ENCODE results near the gene ATRNL1.

ATRNL1 gene

GRCh38 chr10:115662422-115662821, 569.3 kb downstream of the ATRNL1 start:
- no peak overlapping the region for H3K4me3 ChIP-seq (ENCODE audit: low read length)
- no peaks in the 10 kb centered on the region for H3K4me1 ChIP-seq (ENCODE audit: low read length)
- no peak overlapping the region for H3K27ac ChIP-seq (ENCODE audit: low read length)
- no peak overlapping the region for H3K9ac ChIP-seq (ENCODE audit: low read length)
- H3K9me2 ChIP-seq (replicated peaks; ENCODE audit: insufficient read depth, low read length), result no peaks in the 10 kb centered on the region
- H3K79me2 ChIP-seq (ENCODE audit: low read length), result no peaks in the 10 kb centered on the region
- no peak for DNase-seq
- TF ChIP-seq EZH2 (optimal IDR thresholded peaks at IDR 0.05; ENCODE audit: low read depth, low read length), result no peak
- no peaks in the 10 kb centered on the region for H3K9me3 ChIP-seq (replicated peaks; ENCODE audit: insufficient read depth, low read length)
- no peak overlapping the region for H2AFZ ChIP-seq (ENCODE audit: low read length)
- H3F3A ChIP-seq (ENCODE audit: insufficient read depth, low read length), result no peaks in the 10 kb centered on the region
- H3K27me3 ChIP-seq (replicated peaks; ENCODE audit: insufficient read depth, low read length), result no peaks in the 10 kb centered on the region
- no peak overlapping the region for H3K4me2 ChIP-seq (ENCODE audit: low read depth, low read length)
- H4K20me1 ChIP-seq (ENCODE audit: insufficient read depth, low read length), result no peaks in the 10 kb centered on the region
- no peaks in the 10 kb centered on the region for H3K36me3 ChIP-seq (replicated peaks; ENCODE audit: insufficient read depth, low read length)

GRCh38 chr10:115665549-115665948, 572.4 kb downstream of the ATRNL1 start:
- Histone ChIP-seq H3K4me2 (ENCODE audit: low read depth, low read length) (no peak overlapping the region), H4K20me1 (ENCODE audit: insufficient read depth, low read length) (no peaks in the 10 kb centered on the region), H3K9ac (ENCODE audit: low read length) (no peak overlapping the region), H3K9me3 (replicated peaks; ENCODE audit: insufficient read depth, low read length) (no peaks in the 10 kb centered on the region), H3K27me3 (replicated peaks; ENCODE audit: insufficient read depth, low read length) (no peaks in the 10 kb centered on the region), H3K9me2 (replicated peaks; ENCODE audit: insufficient read depth, low read length) (no peaks in the 10 kb centered on the region), H3F3A (ENCODE audit: insufficient read depth, low read length) (no peaks in the 10 kb centered on the region), H3K4me3 (ENCODE audit: low read length) (no peak overlapping the region), H3K36me3 (replicated peaks; ENCODE audit: insufficient read depth, low read length) (no peaks in the 10 kb centered on the region), H2AFZ (ENCODE audit: low read length) (no peak overlapping the region), H3K27ac (ENCODE audit: low read length) (no peak overlapping the region), H3K79me2 (ENCODE audit: low read length) (no peaks in the 10 kb centered on the region), H3K4me1 (ENCODE audit: low read length) (no peaks in the 10 kb centered on the region)
- TF ChIP-seq EZH2phosphoT487 (IDR thresholded peaks at IDR 0.05; ENCODE audit: low read length), result no peak
- TF ChIP-seq CTCF (IDR thresholded peaks at IDR 0.05; ENCODE audit: low read length), result no peak
- TF ChIP-seq EZH2 (optimal IDR thresholded peaks at IDR 0.05; ENCODE audit: low read depth, low read length), result no peak
- DNase-seq, result no peak

- no peak overlapping the region for H3K4me3 ChIP-seq (ENCODE audit: low read length)
- H3K79me2 ChIP-seq (ENCODE audit: low read length), result no peaks in the 10 kb centered on the region
- H3K27me3 ChIP-seq (replicated peaks; ENCODE audit: insufficient read depth, low read length), result no peaks in the 10 kb centered on the region
- no peaks in the 10 kb centered on the region for H3K4me1 ChIP-seq (ENCODE audit: low read length)
- H3K4me2 ChIP-seq (ENCODE audit: low read depth, low read length), result no peak overlapping the region
- no peak for DNase-seq
- no peaks in the 10 kb centered on the region for H3K9me2 ChIP-seq (replicated peaks; ENCODE audit: insufficient read depth, low read length)
- no peak overlapping the region for H3K27ac ChIP-seq (ENCODE audit: low read length)
- no peaks in the 10 kb centered on the region for H4K20me1 ChIP-seq (ENCODE audit: insufficient read depth, low read length)
- H3K9me3 ChIP-seq (replicated peaks; ENCODE audit: insufficient read depth, low read length), result no peaks in the 10 kb centered on the region
- H2AFZ ChIP-seq (ENCODE audit: low read length), result no peak overlapping the region
- H3K36me3 ChIP-seq (replicated peaks; ENCODE audit: insufficient read depth, low read length), result no peaks in the 10 kb centered on the region
- H3K9ac ChIP-seq (ENCODE audit: low read length), result no peak overlapping the region
- H3F3A ChIP-seq (ENCODE audit: insufficient read depth, low read length), result no peaks in the 10 kb centered on the region
- TF ChIP-seq EZH2 (optimal IDR thresholded peaks at IDR 0.05; ENCODE audit: low read depth, low read length), result no peak
- TF ChIP-seq CTCF (IDR thresholded peaks at IDR 0.05; ENCODE audit: low read length), result no peak
- TF ChIP-seq EZH2phosphoT487 (IDR thresholded peaks at IDR 0.05; ENCODE audit: low read length), result no peak
Observed at GRCh38 chr10:115674496-115674895, 581.3 kb downstream of the ATRNL1 start.

GRCh38 chr10:115696747-115697146, 603.6 kb downstream of the ATRNL1 start:
- no peak overlapping the region for H3K4me2 ChIP-seq (ENCODE audit: low read depth, low read length)
- no peaks in the 10 kb centered on the region for H3K9me3 ChIP-seq (replicated peaks; ENCODE audit: insufficient read depth, low read length)
- no peaks in the 10 kb centered on the region for H3K27me3 ChIP-seq (replicated peaks; ENCODE audit: insufficient read depth, low read length)
- H4K20me1 ChIP-seq (ENCODE audit: insufficient read depth, low read length), result no peaks in the 10 kb centered on the region
- H2AFZ ChIP-seq (ENCODE audit: low read length), result no peak overlapping the region
- no peaks in the 10 kb centered on the region for H3K79me2 ChIP-seq (ENCODE audit: low read length)
- no peak overlapping the region for H3K4me3 ChIP-seq (ENCODE audit: low read length)
- no peak overlapping the region for H3K27ac ChIP-seq (ENCODE audit: low read length)
- DNase-seq, result no peak
- no peaks in the 10 kb centered on the region for H3K36me3 ChIP-seq (replicated peaks; ENCODE audit: insufficient read depth, low read length)
- TF ChIP-seq CTCF (IDR thresholded peaks at IDR 0.05; ENCODE audit: low read length), result no peak
- no peak overlapping the region for H3K9ac ChIP-seq (ENCODE audit: low read length)
- H3F3A ChIP-seq (ENCODE audit: insufficient read depth, low read length), result no peaks in the 10 kb centered on the region
- no peaks in the 10 kb centered on the region for H3K4me1 ChIP-seq (ENCODE audit: low read length)
- no peaks in the 10 kb centered on the region for H3K9me2 ChIP-seq (replicated peaks; ENCODE audit: insufficient read depth, low read length)

Measured in MM.1S (cell line).